K562 (cell line): ENCODE results near the gene ANKRD44. TPM values are rescaled to one million over a fixed set of nuclear protein-coding genes. Genes with fewer than 3 reads are reported as not detected.
A peak's percentile ranks its signal among the peaks of the same experiment; 100 is the strongest.

Experiments
- ATAC-seq: fragments of 200-7000 bp; cut with Tn5 transposase; 3 replicates; pipeline ENCODE4 v1.9.1; 2020; ENCODE audit warnings: moderate library complexity
- BruUV-seq: library from RNA; stranded (reverse); fragments of 400-500 nt; replicated peaks from 2 replicates; lab custom pipeline; 2021; lab: Mats Ljungman, UMichigan
- CTCF ChIA-PET: fragments of 300-600 bp; formaldehyde crosslinking; extraction: SDS; loops from one replicate; lab custom pipeline; 2021; ENCODE audit warnings: low intra/inter-chr PET ratio; lab: Yijun Ruan, JAX
- POLR2A ChIA-PET: fragments of 300-600, 350-650 bp; sonication (Branson Sonifier 250); formaldehyde crosslinking; extraction: SDS; loops from one replicate; lab custom pipeline; 2021; ENCODE audit warnings: antibody characterized with exemption, inconsistent platforms; lab: Yijun Ruan, JAX
- DNase-seq, 4 experiments: peaks; one replicate each; pipeline versions ENCODE4 v3.0.0 to v3.0.0-alpha.2; 2011 to 2018; ENCODE audit warnings: low spot score in 3 of 4, mixed read lengths in 3 of 4; ENCODE audit errors: extremely low read depth in 1 of 4
- FAIRE-seq: peaks from 2 replicates; lab custom pipeline; 2011; peaks lifted over from hg19 to GRCh38; lab: Jason Lieb, UNC
- H2AFZ ChIP-seq: 2 replicates; pipeline ENCODE4 v1.6.0; 2011; ENCODE audit warnings: low read depth, low read length, control low read depth, inconsistent platforms
- H3K27ac ChIP-seq: fragments of 200-600 bp; 3 replicates; pipeline ENCODE4 v1.8.0; 2011; ENCODE audit warnings: low read depth, mild to moderate bottlenecking, control low read depth, inconsistent platforms, low read length, moderate library complexity, mixed read lengths; ENCODE audit errors: extremely low read depth
- H3K27me3 ChIP-seq, 2 experiments: fragments of 300-600 bp in 1 of 2; 2 replicates in 1 of 2; 3 replicates in 1 of 2; pipeline versions ENCODE4 v1.6.0 to v1.8.0; 2011; ENCODE audit warnings: inconsistent platforms in 2 of 2, low read length in 2 of 2, mild to moderate bottlenecking in 1 of 2, mixed read lengths in 1 of 2, moderate library complexity in 1 of 2; ENCODE audit not compliant: control insufficient read depth in 2 of 2, insufficient read depth in 2 of 2
- H3K36me3 ChIP-seq: fragments of 300-600 bp; 3 replicates; pipeline ENCODE4 v1.8.0; 2011; ENCODE audit warnings: mild to moderate bottlenecking, low read length, inconsistent platforms; ENCODE audit not compliant: control insufficient read depth, insufficient read depth
- H3K4me1 ChIP-seq, 2 experiments: fragments of 200-600 bp in 1 of 2; replicated peaks in 1 of 2; 2 replicates in 1 of 2; 3 replicates in 1 of 2; pipeline versions ENCODE4 v1.5.1 to v1.8.0; 2011; ENCODE audit warnings: inconsistent platforms in 2 of 2, low read length in 2 of 2, mild to moderate bottlenecking in 1 of 2, mixed read lengths in 1 of 2, moderate library complexity in 1 of 2; ENCODE audit not compliant: control insufficient read depth in 2 of 2, insufficient read depth in 2 of 2
- H3K4me2 ChIP-seq: 2 replicates; pipeline ENCODE4 v1.6.1; 2011; ENCODE audit warnings: low read length, control low read depth, inconsistent platforms, mixed read lengths; ENCODE audit not compliant: insufficient read depth
- H3K4me3 ChIP-seq: fragments of 200-600 bp; sonication (generic), shearing (Covaris generic); 2 replicates; pipeline ENCODE4 v1.5.1; 2016; ENCODE audit warnings: control low read depth, inconsistent platforms
- H3K79me2 ChIP-seq: fragments of 200-600 bp; 3 replicates; pipeline ENCODE4 v1.8.0; 2011; ENCODE audit warnings: low read length, inconsistent platforms; ENCODE audit not compliant: control insufficient read depth, insufficient read depth
- H3K9ac ChIP-seq, 2 experiments: 2 replicates each; pipeline versions ENCODE4 v1.6.0 to v1.6.1; 2011; ENCODE audit warnings: low read depth in 2 of 2, low read length in 2 of 2, control low read depth in 1 of 2, inconsistent platforms in 1 of 2, mild to moderate bottlenecking in 1 of 2, mixed read lengths in 1 of 2; ENCODE audit not compliant: insufficient read depth in 1 of 2
- H3K9me1 ChIP-seq: one replicate; pipeline ENCODE4 v1.6.0; 2011; ENCODE audit warnings: inconsistent platforms, mild to moderate bottlenecking, low read length, moderate library complexity; ENCODE audit not compliant: control insufficient read depth, insufficient read depth
- H3K9me3 ChIP-seq: replicated peaks from 2 replicates; pipeline ENCODE4 v1.5.1; 2011; ENCODE audit warnings: low read depth, low read length, inconsistent platforms; ENCODE audit not compliant: control insufficient read depth, insufficient read depth
- H4K20me1 ChIP-seq: replicated peaks from 2 replicates; pipeline ENCODE4 v1.6.1; 2011; ENCODE audit warnings: low read length, inconsistent platforms, mixed read lengths; ENCODE audit not compliant: control insufficient read depth, insufficient read depth
- EZH2 ChIP-seq: IDR thresholded peaks from 2 replicates; pipeline ENCODE4 v1.6.1; 2012; ENCODE audit warnings: low read depth, mild to moderate bottlenecking, inconsistent platforms, low read length, borderline replicate concordance
- MAFK ChIP-seq: IDR thresholded peaks from 2 replicates; pipeline ENCODE4 v1.6.1; 2011; ENCODE audit warnings: low read length, improper control_type of control experiment
- NCOA2 ChIP-seq, 2 experiments: fragments of 450-650 bp; IDR thresholded peaks; 2 replicates each; pipeline ENCODE4 v1.6.1; 2018; ENCODE audit warnings: mild to moderate bottlenecking in 2 of 2, moderate library complexity in 1 of 2; ENCODE audit not compliant: partially characterized antibody in 2 of 2
- NFIC ChIP-seq: fragments of 450-650 bp; IDR thresholded peaks from 2 replicates; pipeline ENCODE4 v1.6.1; 2017; ENCODE audit warnings: mild to moderate bottlenecking, inconsistent platforms
- ZNF174 ChIP-seq: fragments of 250-450 bp; sonication (Bioruptor Pico); IDR thresholded peaks from 2 replicates; pipeline ENCODE4 v1.4.0; 2020; ENCODE audit warnings: mild to moderate bottlenecking
- ZNF324 ChIP-seq: fragments of 250-450 bp; sonication (Bioruptor Pico); IDR thresholded peaks from 2 replicates; pipeline ENCODE4 v1.4.0; 2020; ENCODE audit warnings: mild to moderate bottlenecking
- ZNF696 ChIP-seq: fragments of 250-450 bp; sonication (Bioruptor Pico); conservative IDR thresholded peaks from 2 replicates; pipeline ENCODE4 v1.4.0; 2020; ENCODE audit warnings: mild to moderate bottlenecking, moderate library complexity
- ZNF76 ChIP-seq: fragments of 250-450 bp; sonication (Bioruptor Pico); IDR thresholded peaks from 2 replicates; pipeline ENCODE4 v1.4.0; 2020; ENCODE audit warnings: mild to moderate bottlenecking, moderate library complexity, borderline replicate concordance
- WGBS: fragments of 100-300 bp; shearing (Covaris generic); methylation state at CpG from one replicate; pipeline ENCODE4 v1.1.6; 2016; ENCODE audit warnings: low coverage, mixed read lengths; ENCODE audit not compliant: insufficient coverage; ENCODE audit errors: missing lambda C conversion rate; 5-methylcytosine and 5-hydroxymethylcytosine counted together
- in situ Hi-C: fragments of 300-500 bp; cut with MboI; formaldehyde crosslinking; loops from 4 replicates; pipeline ENCODE4 v1.15.0; 2018; ENCODE audit warnings: inconsistent platforms, mixed read lengths
- intact Hi-C: fragments of 100-400 bp; cut with micrococcal nuclease; formaldehyde crosslinking; loops from 2 replicates; pipeline ENCODE4 v1.14.2; 2022
- polyA plus RNA-seq, 8 experiments: library from polyadenylated mRNA; depleted of rRNA in 4 of 8; stranded (reverse) in 5 of 8; unstranded in 3 of 8; fragments of >200 nt; fragmentation: Nextera tagmentation in 2 of 8; fragmentation: Illumina TruSeq in 1 of 8; extraction: Ambion mirVana in 2 of 8; extraction: Trizol in 1 of 8; gene quantifications; 2 replicates each; pipeline versions ENCODE4 v1.2.1 to v1.2.3, GENCODE V29; 2011 to 2014; ENCODE audit warnings: inconsistent platforms in 1 of 8, missing spikeins in 1 of 8
- total RNA-seq, 7 experiments: library from RNA; depleted of rRNA in 6 of 7; stranded (reverse); fragments of >200 nt in 6 of 7; fragmentation: Illumina TruSeq in 2 of 7; extraction: Trizol in 2 of 7; gene quantifications; 2 replicates each; pipeline versions ENCODE4 v1.2.1 to v1.2.3, GENCODE V29; 2011 to 2021; ENCODE audit warnings: low replicate concordance in 1 of 7
- TF ChIP-seq, protein P1 (sequence below): sonication (generic); formaldehyde crosslinking; IDR thresholded peaks from 2 replicates; pipeline ENCODE4 v1.8.0; 2023; ENCODE audit warnings: mild to moderate bottlenecking, missing genetic modification reagents

Gene ANKRD44
- total and polyA plus RNA-seq, 9 of the 15 experiments (the other 6 are each of a cell fraction or from before 2014, with no cell fraction given) = 0.03 to 0.64 (median 0.07) TPM; not detected in 3

DNA sequence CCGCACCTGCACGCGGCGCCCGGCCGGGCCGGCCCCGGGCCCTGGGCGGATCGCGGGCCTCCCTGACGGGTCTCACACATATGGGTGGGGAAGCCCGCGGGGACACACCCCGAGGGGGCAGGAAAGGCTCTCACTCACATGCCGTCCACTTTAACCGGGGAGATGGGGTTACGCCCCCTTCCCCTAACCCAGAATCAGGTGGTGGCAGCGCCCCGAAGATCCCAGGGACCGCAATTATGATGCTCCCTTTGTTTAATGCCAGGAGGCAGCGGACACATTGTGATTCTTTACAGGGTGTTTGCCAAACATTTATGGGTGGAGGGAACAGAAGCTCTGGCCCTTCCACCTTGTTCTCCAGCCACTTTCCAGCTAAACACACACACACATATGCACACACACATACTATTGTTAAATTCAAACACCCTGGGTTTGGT, 424 bp upstream of the ANKRD44 start (continued):
- TF ChIP-seq, protein P1, sequence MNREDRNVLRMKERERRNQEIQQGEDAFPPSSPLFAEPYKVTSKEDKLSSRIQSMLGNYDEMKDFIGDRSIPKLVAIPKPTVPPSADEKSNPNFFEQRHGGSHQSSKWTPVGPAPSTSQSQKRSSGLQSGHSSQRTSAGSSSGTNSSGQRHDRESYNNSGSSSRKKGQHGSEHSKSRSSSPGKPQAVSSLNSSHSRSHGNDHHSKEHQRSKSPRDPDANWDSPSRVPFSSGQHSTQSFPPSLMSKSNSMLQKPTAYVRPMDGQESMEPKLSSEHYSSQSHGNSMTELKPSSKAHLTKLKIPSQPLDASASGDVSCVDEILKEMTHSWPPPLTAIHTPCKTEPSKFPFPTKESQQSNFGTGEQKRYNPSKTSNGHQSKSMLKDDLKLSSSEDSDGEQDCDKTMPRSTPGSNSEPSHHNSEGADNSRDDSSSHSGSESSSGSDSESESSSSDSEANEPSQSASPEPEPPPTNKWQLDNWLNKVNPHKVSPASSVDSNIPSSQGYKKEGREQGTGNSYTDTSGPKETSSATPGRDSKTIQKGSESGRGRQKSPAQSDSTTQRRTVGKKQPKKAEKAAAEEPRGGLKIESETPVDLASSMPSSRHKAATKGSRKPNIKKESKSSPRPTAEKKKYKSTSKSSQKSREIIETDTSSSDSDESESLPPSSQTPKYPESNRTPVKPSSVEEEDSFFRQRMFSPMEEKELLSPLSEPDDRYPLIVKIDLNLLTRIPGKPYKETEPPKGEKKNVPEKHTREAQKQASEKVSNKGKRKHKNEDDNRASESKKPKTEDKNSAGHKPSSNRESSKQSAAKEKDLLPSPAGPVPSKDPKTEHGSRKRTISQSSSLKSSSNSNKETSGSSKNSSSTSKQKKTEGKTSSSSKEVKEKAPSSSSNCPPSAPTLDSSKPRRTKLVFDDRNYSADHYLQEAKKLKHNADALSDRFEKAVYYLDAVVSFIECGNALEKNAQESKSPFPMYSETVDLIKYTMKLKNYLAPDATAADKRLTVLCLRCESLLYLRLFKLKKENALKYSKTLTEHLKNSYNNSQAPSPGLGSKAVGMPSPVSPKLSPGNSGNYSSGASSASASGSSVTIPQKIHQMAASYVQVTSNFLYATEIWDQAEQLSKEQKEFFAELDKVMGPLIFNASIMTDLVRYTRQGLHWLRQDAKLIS (CRISPR knock-in tag) = no peak
- TF ChIP-seq MAFK (no peak), NFIC (no peak), ZNF174 (no peak)

DNA sequence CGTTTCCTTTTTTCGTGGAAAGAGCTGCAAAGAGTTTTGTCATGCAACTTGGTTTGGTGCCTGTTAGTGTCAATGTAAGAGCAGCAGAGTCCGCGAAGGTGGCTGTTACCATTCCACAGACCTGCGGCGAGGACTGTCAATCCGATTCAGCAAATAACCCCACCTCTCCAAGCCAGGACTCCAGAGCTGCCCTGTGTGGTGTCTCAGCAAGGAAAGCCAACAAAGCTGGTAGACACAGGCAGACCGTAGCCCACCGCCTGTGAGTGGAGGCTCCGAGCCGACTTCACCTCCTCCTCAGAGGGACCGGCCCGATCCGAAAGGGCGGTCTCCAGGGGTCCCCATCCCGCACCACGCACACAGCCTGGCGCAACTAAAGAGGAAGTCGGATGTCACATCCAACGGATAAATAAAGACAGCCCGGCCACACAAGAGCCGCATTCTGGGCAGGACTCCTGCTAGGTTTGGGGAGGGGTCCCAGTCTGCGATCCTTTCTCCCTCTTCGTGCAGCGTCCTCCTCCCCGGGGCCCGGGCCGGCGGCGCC, 819 bp downstream of the ANKRD44 start:
- no peaks in the 10 kb centered on the region for H4K20me1 ChIP-seq
- no peak for FAIRE-seq
- H3K27ac ChIP-seq = no peak overlapping the region
- H3K9ac ChIP-seq = peak overlapping the region in 1 of 2 experiments; percentile 9; a peak in 1 of 4 replicates
- in situ Hi-C loops (no loop called here), intact Hi-C loops (loop anchor here (5.0 kb wide), 1 partner anchor 117 kb away; no protein-coding TSS in a partner anchor)
- no peaks in the 10 kb centered on the region for H3K79me2 ChIP-seq
- no peak for ATAC-seq
- ChIA-PET CTCF (interaction anchor here (0.7 kb wide), 1 partner anchor 114 kb away, joined by 3 read pairs; no protein-coding TSS in a partner anchor), POLR2A (no interaction called here)
- WGBS = 35% methylated on average over 12 of the region's 30 CpGs
- no peaks in the 10 kb centered on the region for H3K9me3 ChIP-seq
- TF ChIP-seq EZH2 (0 out of 2 replicates have a peak, but pooled peaks have one; percentile 42), NCOA2 (IDR thresholded peaks at IDR 0.05; ENCODE audit: partially characterized antibody in 2 of 2) (no peak), ZNF696 (CRISPR knock-in tag) (no peak), ZNF324 (CRISPR knock-in tag) (no peak), ZNF76 (CRISPR knock-in tag) (no peak)
- no peak overlapping the region for H3K4me2 ChIP-seq
- peaks cover 15 to 19% of the 10 kb centered on the region in 2 experiments for H3K27me3 ChIP-seq
- no peak overlapping the region; the same call in 1 of the 2 replicates for H3K4me3 ChIP-seq
- H2AFZ ChIP-seq = no peak overlapping the region
- H3K36me3 ChIP-seq = no peaks in the 10 kb centered on the region
- no TSS peak for BruUV-seq
- peaks cover 0 to 14% of the 10 kb centered on the region in 2 experiments; a peak in 2 of 5 replicates for H3K4me1 ChIP-seq
- no peak for DNase-seq
- no peaks in the 10 kb centered on the region for H3K9me1 ChIP-seq
